Skin of body (tissue), 2 donors: ENCODE data around the gene MAST4. TPM values are rescaled to one million over a fixed set of nuclear protein-coding genes. Genes with fewer than 3 reads are reported as not detected.

Source experiments
- DNase-seq: peaks from one replicate; lab custom pipeline; 2025; lab: John Stamatoyannopoulos, UW
- total RNA-seq: library from RNA; depleted of rRNA; stranded (reverse); fragments of >200 nt; gene quantifications from one replicate; pipeline ENCODE4 v1.2.3, GENCODE V29; 2014

The MAST4 gene
- total RNA-seq, 1 donor from 2014 or later = 39.6 TPM

GRCh38 chr5:66872736-66873331 is 276.6 kb downstream of the MAST4 start:
- no peak for DNase-seq

GRCh38 chr5:66874004-66874403 is 277.8 kb downstream of the MAST4 start:
- DNase-seq = no peak

GRCh38 chr5:66875315-66875714 is 279.1 kb downstream of the MAST4 start:
- no peak for DNase-seq

GRCh38 chr5:66876266-66876807 is 280.1 kb downstream of the MAST4 start:
- DNase-seq = no peak

- DNase-seq = no peak
Measured at GRCh38 chr5:66877843-66878242, 281.6 kb downstream of the MAST4 start.

GRCh38 chr5:66880401-66880800 is 284.2 kb downstream of the MAST4 start:
- no peak for DNase-seq

- DNase-seq = peak; percentile 8
Measured at GRCh38 chr5:66881480-66882161, 285.4 kb downstream of the MAST4 start.

GRCh38 chr5:66882606-66883227 is 286.5 kb downstream of the MAST4 start:
- DNase-seq = no peak

GRCh38 chr5:66884564-66885243 is 288.5 kb downstream of the MAST4 start:
- no peak for DNase-seq

- DNase-seq = no peak
Measured at GRCh38 chr5:66886941-66887340, 290.7 kb downstream of the MAST4 start.

- no peak for DNase-seq
Measured at GRCh38 chr5:66888613-66889012, 292.4 kb downstream of the MAST4 start.

GRCh38 chr5:66889056-66889455 is 292.9 kb downstream of the MAST4 start:
- DNase-seq = no peak

- DNase-seq = no peak
Measured at GRCh38 chr5:66889524-66889923, 293.3 kb downstream of the MAST4 start.

- DNase-seq = no peak
Measured at GRCh38 chr5:66891184-66891925, 295.2 kb downstream of the MAST4 start.

GRCh38 chr5:66892716-66893115 is 296.5 kb downstream of the MAST4 start:
- DNase-seq = no peak

- no peak for DNase-seq
Measured at GRCh38 chr5:66894480-66895240, 298.5 kb downstream of the MAST4 start.

GRCh38 chr5:66896171-66896570 is 300.0 kb downstream of the MAST4 start:
- DNase-seq = no peak

- DNase-seq = no peak
Measured at GRCh38 chr5:66897356-66897755, 301.2 kb downstream of the MAST4 start.

GRCh38 chr5:66898241-66898995 is 302.2 kb downstream of the MAST4 start:
- DNase-seq = no peak

- DNase-seq = no peak
Measured at GRCh38 chr5:66903218-66903617, 307.0 kb downstream of the MAST4 start.
